Occipital lobe (tissue), 2 donors: ENCODE measurements around the gene TMEM44. TPM values are rescaled to one million over a fixed set of nuclear protein-coding genes. Genes with fewer than 3 reads are reported as not detected.

Experiments used
- DNase-seq: peaks from one replicate; lab custom pipeline; 2025; lab: John Stamatoyannopoulos, UW
- total RNA-seq: library from RNA; depleted of rRNA; stranded (reverse); fragments of >200 nt; gene quantifications from one replicate; pipeline ENCODE4 v1.2.3, GENCODE V29; 2014

TMEM44 gene
- total RNA-seq, 1 donor from 2014 or later: 20.6 TPM

- DNase-seq: no peak
Measured at GRCh38 chr3:194579091-194579606, 54.1 kb downstream of the TMEM44 start.

- DNase-seq: no peak
Measured at GRCh38 chr3:194577986-194578905, 55.0 kb downstream of the TMEM44 start.

- DNase-seq: no peak
Measured at GRCh38 chr3:194575484-194576210, 57.6 kb downstream of the TMEM44 start.

GRCh38 chr3:194574639-194575483, 58.4 kb downstream of the TMEM44 start:
- DNase-seq: no peak

GRCh38 chr3:194573680-194574437, 59.4 kb downstream of the TMEM44 start:
- DNase-seq: no peak

GRCh38 chr3:194572944-194573491, 60.2 kb downstream of the TMEM44 start:
- no peak for DNase-seq

- no peak for DNase-seq
Measured at GRCh38 chr3:194572143-194572789, 61.0 kb downstream of the TMEM44 start.

- no peak for DNase-seq
Measured at GRCh38 chr3:194571491-194572142, 61.6 kb downstream of the TMEM44 start.

- no peak for DNase-seq
Measured at GRCh38 chr3:194570898-194571297, 62.3 kb downstream of the TMEM44 start.

GRCh38 chr3:194570235-194570634, 63.0 kb downstream of the TMEM44 start:
- no peak for DNase-seq

GRCh38 chr3:194569252-194569651, 64.0 kb downstream of the TMEM44 start:
- no peak for DNase-seq

GRCh38 chr3:194565597-194566190, 67.5 kb downstream of the TMEM44 start:
- no peak for DNase-seq

- no peak for DNase-seq
Measured at GRCh38 chr3:194562986-194563385, 70.2 kb downstream of the TMEM44 start.

GRCh38 chr3:194561306-194561974, 71.8 kb downstream of the TMEM44 start:
- DNase-seq: no peak

- no peak for DNase-seq
Measured at GRCh38 chr3:194560047-194560446, 73.2 kb downstream of the TMEM44 start.

GRCh38 chr3:194559530-194559929, 73.7 kb downstream of the TMEM44 start:
- no peak for DNase-seq

GRCh38 chr3:194556086-194557056, 76.8 kb downstream of the TMEM44 start:
- no peak for DNase-seq
